ENCODE results near the gene KIF4B. TPM values are rescaled to one million over a fixed set of nuclear protein-coding genes. Genes with fewer than 3 reads are reported as not detected.
"Not testable (repeated sequence)": the region's sequence is repeated elsewhere in the genome, so short reads cannot be mapped to it uniquely, and the experiment has no call there.

KIF4B gene
- polyA plus RNA-seq, 1 donor, result 0.01 TPM

DNA sequence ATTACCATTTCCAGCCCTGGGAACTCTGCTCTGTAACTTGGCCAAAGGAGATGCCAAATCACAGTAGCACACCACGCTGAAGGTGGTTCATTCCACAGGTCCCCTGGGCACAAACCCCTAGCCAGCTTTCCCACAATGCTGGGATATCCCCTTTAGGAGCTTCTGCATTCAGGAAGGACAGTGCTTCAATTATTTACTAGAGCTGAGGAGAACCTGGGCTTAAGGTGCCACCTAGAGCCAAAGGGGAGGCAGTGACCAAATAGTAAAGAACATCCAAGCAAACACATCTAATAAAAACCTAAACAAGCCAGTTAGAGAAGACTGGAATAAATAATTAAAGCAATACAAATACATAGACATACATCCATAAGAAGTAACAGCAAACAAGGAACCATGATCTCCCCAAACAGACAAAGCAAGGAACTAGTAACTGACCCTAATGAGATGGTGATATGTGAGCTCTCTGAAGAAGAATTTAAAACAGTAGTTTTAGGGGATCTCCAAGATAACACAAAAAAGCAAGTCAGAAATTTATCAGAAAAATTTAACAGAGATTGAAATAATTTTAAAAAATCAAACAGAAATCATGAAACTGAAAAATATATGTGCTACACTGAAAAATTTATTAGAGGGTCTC is 14.6 kb downstream of the KIF4B start:
- Histone ChIP-seq H3K27ac (ENCODE audit: low read length) (no peak overlapping the region), H3K9me3 (ENCODE audit: control insufficient read depth, low read depth, low read length) (peaks cover 6% of the 10 kb centered on the region), H3K27me3 (ENCODE audit: control insufficient read depth, insufficient read depth, low read length) (no peaks in the 10 kb centered on the region), H3K4me3 (ENCODE audit: low read length) (no peak overlapping the region), H3K4me1 (ENCODE audit: control insufficient read depth, insufficient read depth, low read length) (no peaks in the 10 kb centered on the region), H3K36me3 (ENCODE audit: control insufficient read depth, insufficient read depth, low read length) (no peaks in the 10 kb centered on the region)
- no peak for DNase-seq
- WGBS (ENCODE audit: insufficient coverage, low lambda C conversion rate), result no CpG with 5 or more reads among the region's 1 CpG

DNA sequence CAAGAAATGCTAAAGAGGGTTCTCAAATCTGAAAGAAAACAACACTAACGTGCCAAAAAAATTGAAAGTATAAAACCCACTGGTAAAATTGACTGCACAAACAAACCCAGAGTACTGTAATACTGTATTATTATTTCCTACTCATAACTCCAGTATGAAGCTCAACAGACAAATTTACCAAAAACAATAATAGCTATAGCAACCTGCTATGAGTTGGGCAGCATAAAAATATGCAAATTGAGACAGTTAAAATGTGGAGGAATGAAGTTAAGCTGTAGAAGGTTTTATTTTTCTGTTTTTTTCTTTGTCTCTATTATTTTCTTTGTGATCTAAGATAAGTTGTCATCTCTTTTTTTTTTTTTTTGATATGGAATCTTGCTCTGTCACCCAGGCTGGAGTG is 15.7 kb downstream of the KIF4B start:
- no peak overlapping the region for H3K4me3 ChIP-seq (ENCODE audit: low read length)
- DNase-seq, result no peak
- peaks cover 6% of the 10 kb centered on the region for H3K9me3 ChIP-seq (ENCODE audit: control insufficient read depth, low read depth, low read length)
- no peak overlapping the region for H3K27ac ChIP-seq (ENCODE audit: low read length)
- 67% methylated on average over 1 of the region's 1 CpG for WGBS (ENCODE audit: insufficient coverage, low lambda C conversion rate)
- H3K27me3 ChIP-seq (ENCODE audit: control insufficient read depth, insufficient read depth, low read length), result no peaks in the 10 kb centered on the region
- H3K4me1 ChIP-seq (ENCODE audit: control insufficient read depth, insufficient read depth, low read length), result no peaks in the 10 kb centered on the region
- no peaks in the 10 kb centered on the region for H3K36me3 ChIP-seq (ENCODE audit: control insufficient read depth, insufficient read depth, low read length)

DNA sequence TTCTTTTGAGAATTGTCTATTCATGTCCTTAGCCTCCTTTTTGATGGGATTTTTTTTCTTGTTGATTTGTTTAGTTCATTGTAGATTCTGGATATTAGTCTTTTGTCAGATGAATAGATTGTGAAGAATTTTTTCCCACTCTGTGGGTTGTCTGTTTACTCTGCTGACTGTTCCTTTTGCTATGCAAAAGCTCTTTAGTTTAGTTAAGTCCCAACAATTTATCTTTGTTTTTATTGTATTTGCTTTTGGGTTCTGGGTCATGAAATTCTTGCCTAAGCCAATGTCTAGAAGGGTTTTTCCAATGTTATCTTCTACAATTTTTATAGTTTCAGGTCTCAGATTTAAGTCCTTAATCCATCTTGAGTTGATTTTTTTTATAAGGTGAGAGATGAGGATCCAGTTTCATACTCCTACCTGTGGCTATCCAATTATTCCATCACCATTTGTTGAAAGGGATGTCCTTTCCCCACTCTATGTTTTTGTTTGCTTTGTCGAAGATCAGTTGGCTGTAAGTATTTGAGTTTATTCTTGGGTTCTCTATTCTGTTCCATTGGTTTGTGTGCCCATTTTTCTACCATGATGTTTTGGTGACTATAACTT is 20.7 kb downstream of the KIF4B start:
- H3K4me3 ChIP-seq (ENCODE audit: low read length); H3K9me3 ChIP-seq (ENCODE audit: control insufficient read depth, low read depth, low read length); H3K4me1 ChIP-seq (ENCODE audit: control insufficient read depth, insufficient read depth, low read length); DNase-seq; H3K36me3 ChIP-seq (ENCODE audit: control insufficient read depth, insufficient read depth, low read length); H3K27ac ChIP-seq (ENCODE audit: low read length); H3K27me3 ChIP-seq (ENCODE audit: control insufficient read depth, insufficient read depth, low read length): not testable (repeated sequence)
- 100% methylated on average over 1 of the region's 1 CpG for WGBS (ENCODE audit: insufficient coverage, low lambda C conversion rate)

DNA sequence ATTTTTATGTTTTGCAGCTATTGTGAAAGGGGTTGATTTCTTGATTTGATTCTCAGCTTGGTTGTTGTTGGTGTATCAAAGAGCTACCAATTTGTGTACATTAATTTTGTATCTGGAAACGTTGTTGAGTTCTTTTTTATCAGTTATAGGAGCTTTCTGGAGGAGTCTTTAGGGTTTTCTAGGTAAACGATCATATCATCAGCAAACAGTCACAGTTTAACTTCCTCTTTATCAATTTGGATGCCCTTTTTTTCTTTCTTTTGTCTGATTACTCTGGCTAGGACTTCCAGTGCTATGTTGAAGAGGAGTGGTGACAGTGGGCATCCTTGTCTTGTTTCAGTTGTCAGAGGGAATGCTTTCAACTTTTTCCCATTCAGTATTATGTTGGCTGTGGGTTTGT is 21.5 kb downstream of the KIF4B start:
- H3K36me3 ChIP-seq (ENCODE audit: control insufficient read depth, insufficient read depth, low read length); H3K9me3 ChIP-seq (ENCODE audit: control insufficient read depth, low read depth, low read length); H3K4me1 ChIP-seq (ENCODE audit: control insufficient read depth, insufficient read depth, low read length); DNase-seq; H3K27ac ChIP-seq (ENCODE audit: low read length); H3K4me3 ChIP-seq (ENCODE audit: low read length); H3K27me3 ChIP-seq (ENCODE audit: control insufficient read depth, insufficient read depth, low read length): not testable (repeated sequence)
- WGBS (ENCODE audit: insufficient coverage, low lambda C conversion rate), result 14% methylated on average over 1 of the region's 2 CpGs

DNA sequence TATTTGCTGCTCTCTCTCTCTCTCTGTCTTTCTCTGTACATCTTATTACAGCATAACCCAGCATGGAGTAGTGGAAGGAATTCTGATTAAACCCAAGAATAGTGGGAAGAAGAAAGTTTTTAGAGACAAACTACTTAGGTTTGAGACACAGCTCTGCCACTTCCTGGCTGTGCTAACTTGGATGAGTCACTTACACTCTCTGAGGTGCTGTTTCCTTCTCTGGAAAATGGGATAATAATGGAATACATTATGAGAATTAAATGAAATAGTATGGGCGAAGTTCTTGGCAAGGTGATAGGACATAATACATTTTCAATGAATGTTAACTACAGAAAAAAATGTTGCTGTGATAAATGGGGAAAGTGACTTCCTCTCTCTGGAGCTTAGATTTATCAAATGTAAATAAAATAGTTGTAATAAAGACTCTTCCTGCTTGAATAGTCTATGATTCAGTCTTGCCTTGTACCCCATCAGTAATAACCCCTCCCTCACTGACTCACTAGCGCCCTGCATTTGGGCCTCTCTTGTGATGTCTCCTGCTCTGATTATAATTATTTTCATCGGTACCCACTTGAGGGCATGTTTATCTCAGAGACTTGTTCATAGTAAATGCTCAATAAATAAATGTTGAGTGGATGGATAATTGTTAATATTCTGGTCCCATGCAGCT is 27.6 kb downstream of the KIF4B start:
- no peak overlapping the region for H3K27ac ChIP-seq (ENCODE audit: low read length)
- H3K4me3 ChIP-seq (ENCODE audit: low read length), result no peak overlapping the region
- H3K4me1 ChIP-seq (ENCODE audit: control insufficient read depth, insufficient read depth, low read length), result no peaks in the 10 kb centered on the region
- H3K9me3 ChIP-seq (ENCODE audit: control insufficient read depth, low read depth, low read length), result no peaks in the 10 kb centered on the region
- WGBS (ENCODE audit: insufficient coverage, low lambda C conversion rate), result 100% methylated on average over 1 of the region's 3 CpGs
- no peaks in the 10 kb centered on the region for H3K36me3 ChIP-seq (ENCODE audit: control insufficient read depth, insufficient read depth, low read length)
- DNase-seq, result no peak
- H3K27me3 ChIP-seq (ENCODE audit: control insufficient read depth, insufficient read depth, low read length), result peaks cover 3% of the 10 kb centered on the region

DNA sequence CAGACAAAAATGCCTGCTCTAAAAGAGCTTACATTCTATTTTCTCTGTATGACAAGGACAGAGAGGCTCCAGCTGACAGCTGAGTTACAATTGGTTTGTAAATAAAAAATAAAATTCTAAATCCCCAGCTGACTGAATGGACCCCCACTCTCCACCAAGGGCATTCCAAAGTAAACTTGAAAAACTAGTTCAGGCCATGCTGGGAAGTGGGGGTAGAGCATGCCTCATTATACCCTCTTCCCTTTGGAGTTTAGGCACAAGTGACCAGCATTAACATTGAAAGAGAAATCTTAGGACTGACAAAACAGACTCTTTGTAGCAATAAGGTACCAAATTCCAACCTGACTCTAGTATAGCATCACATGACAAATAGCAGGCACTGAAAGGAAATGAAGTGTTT is 31.0 kb downstream of the KIF4B start:
- Histone ChIP-seq H3K4me3 (ENCODE audit: low read length) (no peak overlapping the region), H3K4me1 (ENCODE audit: control insufficient read depth, insufficient read depth, low read length) (no peaks in the 10 kb centered on the region), H3K9me3 (ENCODE audit: control insufficient read depth, low read depth, low read length) (no peaks in the 10 kb centered on the region), H3K27me3 (ENCODE audit: control insufficient read depth, insufficient read depth, low read length) (peaks cover 3% of the 10 kb centered on the region), H3K27ac (ENCODE audit: low read length) (no peak overlapping the region), H3K36me3 (ENCODE audit: control insufficient read depth, insufficient read depth, low read length) (no peaks in the 10 kb centered on the region)
- no peak for DNase-seq

DNA sequence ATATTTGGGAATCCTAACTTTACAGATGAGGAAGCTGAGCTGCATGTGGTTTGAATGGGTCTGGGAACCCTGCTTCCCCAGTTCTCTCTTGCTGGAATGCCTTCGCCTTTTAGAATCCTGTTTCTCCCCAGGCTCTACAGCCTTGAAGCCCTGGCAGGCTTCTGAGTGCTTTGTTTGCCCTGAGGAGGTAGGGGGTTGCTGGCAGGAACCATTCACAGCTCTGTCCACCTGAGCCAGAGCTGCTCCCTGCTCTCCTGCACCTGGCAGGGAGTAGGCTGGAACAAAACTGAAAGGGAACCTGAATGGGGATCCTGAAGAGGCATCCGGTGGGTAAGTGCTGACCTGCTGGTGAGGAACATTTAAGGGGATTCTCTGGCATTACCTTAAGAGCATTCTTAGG is 33.0 kb downstream of the KIF4B start:
- no peak overlapping the region for H3K4me3 ChIP-seq (ENCODE audit: low read length)
- no peaks in the 10 kb centered on the region for H3K4me1 ChIP-seq (ENCODE audit: control insufficient read depth, insufficient read depth, low read length)
- no peaks in the 10 kb centered on the region for H3K27me3 ChIP-seq (ENCODE audit: control insufficient read depth, insufficient read depth, low read length)
- no peaks in the 10 kb centered on the region for H3K36me3 ChIP-seq (ENCODE audit: control insufficient read depth, insufficient read depth, low read length)
- no peaks in the 10 kb centered on the region for H3K9me3 ChIP-seq (ENCODE audit: control insufficient read depth, low read depth, low read length)
- no peak overlapping the region for H3K27ac ChIP-seq (ENCODE audit: low read length)
- WGBS (ENCODE audit: insufficient coverage, low lambda C conversion rate), result no CpG with 5 or more reads among the region's 2 CpGs
- DNase-seq, result no peak

DNA sequence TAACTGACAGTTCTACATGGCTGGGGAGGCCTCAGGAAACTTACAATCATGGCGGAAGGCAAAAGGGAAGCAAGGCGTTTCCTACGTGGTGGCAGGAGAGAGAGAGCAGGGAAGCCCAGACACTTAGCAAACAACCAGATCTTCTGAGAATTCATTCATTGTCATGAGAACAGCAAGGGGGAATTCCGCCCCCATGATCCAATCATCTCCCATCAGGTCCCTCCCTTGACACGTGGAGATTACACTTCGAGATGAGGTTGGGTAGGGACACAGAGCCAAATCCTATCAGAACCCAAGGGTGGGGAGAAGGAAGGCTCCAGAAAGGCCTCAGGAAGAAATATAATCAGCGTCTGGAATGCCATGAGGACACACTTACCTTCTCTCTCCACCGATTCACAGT is 34.3 kb downstream of the KIF4B start:
- H3K27ac ChIP-seq (ENCODE audit: low read length), result no peak overlapping the region
- H3K36me3 ChIP-seq (ENCODE audit: control insufficient read depth, insufficient read depth, low read length), result no peaks in the 10 kb centered on the region
- H3K9me3 ChIP-seq (ENCODE audit: control insufficient read depth, low read depth, low read length), result no peaks in the 10 kb centered on the region
- no peaks in the 10 kb centered on the region for H3K27me3 ChIP-seq (ENCODE audit: control insufficient read depth, insufficient read depth, low read length)
- 100% methylated on average over 1 of the region's 8 CpGs for WGBS (ENCODE audit: insufficient coverage, low lambda C conversion rate)
- no peaks in the 10 kb centered on the region for H3K4me1 ChIP-seq (ENCODE audit: control insufficient read depth, insufficient read depth, low read length)
- no peak for DNase-seq
- H3K4me3 ChIP-seq (ENCODE audit: low read length), result no peak overlapping the region

DNA sequence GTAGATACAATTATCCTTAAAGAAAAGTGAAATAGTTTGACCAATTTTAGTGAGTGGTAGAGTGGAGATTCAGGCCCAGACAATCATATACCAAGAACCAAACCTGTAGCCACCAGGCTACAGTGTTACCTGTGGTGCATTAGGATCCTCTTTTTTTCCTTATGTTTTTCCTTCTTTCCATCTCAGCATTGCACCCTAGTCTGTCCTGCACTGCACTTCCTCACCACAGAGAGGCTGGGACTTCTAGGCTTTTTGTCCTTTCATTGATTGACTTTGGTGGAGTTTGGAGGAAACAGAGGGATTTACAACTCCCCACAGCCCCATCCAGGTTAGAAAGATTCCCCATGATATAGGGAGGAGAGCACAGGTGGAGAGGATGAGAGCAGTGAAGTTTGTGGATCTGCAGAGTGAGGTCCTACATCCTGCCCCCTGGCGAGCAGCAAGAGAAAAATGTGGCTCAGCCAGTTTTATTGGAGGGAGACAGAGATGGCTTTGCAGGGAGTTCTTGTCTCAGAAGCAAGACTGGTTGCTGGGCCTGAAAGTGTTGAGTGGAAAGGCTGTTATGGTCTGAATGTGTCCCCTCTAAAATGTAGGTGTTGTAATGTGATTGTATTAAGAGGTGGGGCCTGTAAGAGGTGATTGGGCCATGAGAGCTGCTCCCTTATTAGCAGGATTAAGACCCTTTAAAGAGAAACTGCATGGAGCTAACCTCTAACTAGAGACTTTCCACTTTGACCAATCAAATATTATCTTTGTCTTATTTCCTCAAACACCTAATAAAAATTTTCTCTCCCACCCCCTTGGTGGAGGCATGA is 36.2 kb downstream of the KIF4B start:
- Histone ChIP-seq H3K36me3 (ENCODE audit: control insufficient read depth, insufficient read depth, low read length) (no peaks in the 10 kb centered on the region), H3K27ac (ENCODE audit: low read length) (no peak overlapping the region), H3K27me3 (ENCODE audit: control insufficient read depth, insufficient read depth, low read length) (no peaks in the 10 kb centered on the region), H3K4me1 (ENCODE audit: control insufficient read depth, insufficient read depth, low read length) (no peaks in the 10 kb centered on the region), H3K4me3 (ENCODE audit: low read length) (no peak overlapping the region), H3K9me3 (ENCODE audit: control insufficient read depth, low read depth, low read length) (no peaks in the 10 kb centered on the region)
- no CpG with 5 or more reads among the region's 1 CpG for WGBS (ENCODE audit: insufficient coverage, low lambda C conversion rate)
- no peak for DNase-seq

DNA sequence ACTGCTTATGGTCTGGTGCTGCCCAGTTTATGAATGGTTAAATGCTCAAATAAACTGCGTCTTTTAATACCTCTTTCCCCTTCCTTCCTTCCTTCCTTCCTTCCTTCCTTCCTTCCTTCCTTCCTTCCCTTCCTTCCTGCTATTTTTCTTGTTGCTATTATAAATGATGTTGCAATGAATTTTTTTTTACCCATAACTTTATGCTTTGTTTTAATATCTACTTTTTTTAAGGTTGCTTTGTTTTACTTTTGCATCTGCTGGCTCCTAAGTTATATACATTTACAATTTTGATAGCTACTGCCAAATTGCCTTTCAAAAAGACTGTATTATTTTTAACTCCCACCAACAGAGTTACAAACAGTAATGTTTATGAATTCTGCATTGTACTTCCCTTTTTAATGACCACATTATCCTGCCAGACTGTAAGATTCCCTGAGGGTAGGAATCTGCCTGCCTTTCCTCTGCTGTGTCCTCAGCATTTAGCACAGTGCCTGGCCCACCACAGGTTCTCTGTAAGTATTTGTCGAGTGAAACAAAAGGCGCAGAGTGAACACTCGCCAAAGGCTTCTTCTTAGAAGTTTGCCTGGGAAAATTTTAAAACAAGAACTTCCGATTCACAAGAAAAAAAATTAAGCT is 36.9 kb downstream of the KIF4B start:
- 60% methylated on average over 1 of the region's 5 CpGs for WGBS (ENCODE audit: insufficient coverage, low lambda C conversion rate)
- no peaks in the 10 kb centered on the region for H3K9me3 ChIP-seq (ENCODE audit: control insufficient read depth, low read depth, low read length)
- no peaks in the 10 kb centered on the region for H3K4me1 ChIP-seq (ENCODE audit: control insufficient read depth, insufficient read depth, low read length)
- no peaks in the 10 kb centered on the region for H3K27me3 ChIP-seq (ENCODE audit: control insufficient read depth, insufficient read depth, low read length)
- H3K4me3 ChIP-seq (ENCODE audit: low read length), result no peak overlapping the region
- no peak for DNase-seq
- H3K27ac ChIP-seq (ENCODE audit: low read length), result no peak overlapping the region
- no peaks in the 10 kb centered on the region for H3K36me3 ChIP-seq (ENCODE audit: control insufficient read depth, insufficient read depth, low read length)
